ENCODE measurements around the gene NTSR2.

NTSR2 gene

DNA sequence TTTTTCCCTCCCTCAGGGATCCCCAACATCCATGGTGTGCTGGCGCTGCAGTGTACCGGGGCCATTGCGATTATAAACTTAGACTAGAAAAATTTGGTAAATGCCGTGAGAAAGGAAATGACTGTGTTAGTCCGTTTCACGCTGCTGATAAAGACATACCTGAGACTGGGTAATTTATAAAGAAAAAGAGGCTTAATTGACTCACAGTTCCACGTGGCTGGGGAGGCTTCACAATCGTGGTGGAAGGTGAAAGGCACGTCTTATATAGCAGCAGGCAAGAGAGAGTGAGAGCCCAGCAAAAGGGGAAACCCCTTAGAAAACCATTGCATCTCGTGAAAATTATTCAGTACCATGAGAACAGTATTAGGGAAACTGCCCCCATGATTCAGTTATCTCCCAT lies 44.3 kb downstream of the NTSR2 start:
- no peak for DNase-seq

DNA sequence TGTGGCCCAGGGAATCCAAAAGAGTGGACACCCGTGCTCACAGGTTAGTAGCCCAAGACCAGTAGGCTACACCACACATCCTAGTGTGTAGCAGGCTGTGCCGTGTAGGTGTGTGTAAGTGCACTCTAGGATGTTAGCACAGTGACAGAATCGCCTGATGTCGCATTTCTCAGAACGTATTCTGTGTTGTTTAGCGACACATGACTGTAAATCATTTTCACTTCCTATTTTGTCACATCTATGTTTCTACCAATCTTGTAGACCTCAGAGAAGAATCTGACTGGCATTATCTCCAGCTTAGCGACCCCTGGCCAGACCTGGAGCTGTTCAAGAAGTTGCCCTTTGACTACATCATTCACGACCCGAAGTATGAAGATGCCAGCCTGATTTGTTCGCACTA lies 45.1 kb downstream of the NTSR2 start:
- no peak for DNase-seq

DNA sequence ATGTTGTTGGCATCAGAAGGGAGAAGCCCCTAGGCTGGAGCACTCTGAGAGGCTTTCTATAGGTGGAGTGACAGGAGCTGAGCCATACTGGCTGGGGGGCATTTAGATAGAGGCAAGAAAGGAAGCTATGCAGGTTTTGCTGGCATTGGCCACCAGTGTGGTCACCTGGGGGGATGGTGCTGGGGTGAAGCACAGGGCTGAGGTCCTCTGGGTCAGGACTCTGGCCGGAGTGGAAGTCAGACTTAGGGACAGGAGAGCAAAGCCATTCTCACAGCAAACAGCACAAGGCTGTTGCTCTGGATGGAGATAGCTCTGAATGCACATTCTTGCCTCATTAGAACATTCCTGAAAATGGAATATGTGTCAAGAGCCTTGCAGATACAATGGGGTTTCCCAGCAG lies 47.4 kb downstream of the NTSR2 start:
- DNase-seq = no peak

DNA sequence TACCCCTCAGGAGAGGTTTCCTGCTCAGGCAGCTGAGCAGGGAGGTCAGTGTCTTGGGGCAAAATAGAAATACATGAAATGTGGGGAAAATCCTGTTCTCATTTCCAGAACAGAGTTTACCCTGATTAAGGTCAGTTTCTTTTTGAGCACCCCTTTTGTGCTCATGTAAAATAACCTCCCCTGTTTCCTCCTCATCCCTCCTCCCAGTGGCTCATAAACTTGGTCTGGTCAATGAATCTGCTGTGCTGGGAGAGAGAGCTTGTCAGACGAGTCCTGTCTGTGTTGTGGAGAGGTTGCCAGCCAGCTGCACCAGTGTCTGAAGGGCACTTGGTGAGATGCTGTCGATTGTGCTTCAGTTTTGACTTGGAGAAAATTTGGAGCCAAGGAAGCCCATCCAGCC lies 48.6 kb downstream of the NTSR2 start:
- no peak for DNase-seq

DNA sequence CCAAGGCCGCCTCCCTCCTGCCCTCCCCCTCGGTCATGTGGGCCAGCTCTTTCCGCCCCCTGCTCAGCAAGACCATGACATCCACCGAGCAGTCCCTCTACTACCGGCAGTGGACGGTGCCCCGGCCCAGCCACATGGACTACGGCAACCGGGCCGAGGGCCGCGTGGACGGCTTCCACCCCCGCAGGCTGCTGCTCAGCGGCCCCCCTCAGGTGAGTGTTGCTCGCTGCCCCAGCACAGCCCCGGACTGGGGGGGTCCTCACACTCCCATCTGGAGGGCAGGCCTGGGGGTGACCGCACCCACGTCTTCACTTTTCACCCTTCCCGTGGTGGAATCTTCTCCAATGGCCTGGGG lies 51.3 kb downstream of the NTSR2 start:
- no peak for DNase-seq

DNA sequence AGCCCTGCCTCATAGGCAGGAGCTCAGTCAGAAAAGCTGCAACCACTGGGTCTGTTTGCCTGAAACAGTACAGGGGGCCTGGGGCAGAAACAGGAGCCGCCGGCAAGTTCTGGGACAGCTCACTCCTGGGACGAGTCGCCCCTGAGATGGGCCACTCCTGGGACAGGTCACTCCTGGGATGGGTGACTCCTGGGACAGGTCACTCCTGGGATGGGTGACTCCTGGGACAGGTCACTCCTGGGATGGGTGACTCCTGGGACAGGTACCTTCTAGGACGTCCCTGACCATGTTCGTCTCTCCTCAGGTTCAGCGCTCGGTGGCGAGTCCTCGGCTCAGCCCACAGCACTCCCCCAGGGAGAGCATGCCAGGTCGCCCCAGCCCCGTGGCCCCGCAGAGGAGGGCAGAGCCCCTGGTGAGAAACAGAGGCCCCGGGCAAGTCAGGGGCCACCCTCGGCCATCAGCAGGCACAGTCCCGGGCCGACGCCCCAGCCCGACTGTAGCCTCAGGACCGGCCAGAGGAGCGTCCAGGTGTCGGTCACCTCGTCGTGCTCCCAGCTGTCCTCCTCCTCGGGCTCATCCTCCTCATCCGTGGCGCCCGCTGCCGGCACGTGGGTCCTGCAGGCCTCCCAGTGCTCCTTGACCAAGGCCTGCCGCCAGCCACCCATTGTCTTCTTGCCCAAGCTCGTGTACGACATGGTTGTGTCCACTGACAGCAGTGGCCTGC lies 51.8 kb downstream of the NTSR2 start:
- DNase-seq = no peak

DNA sequence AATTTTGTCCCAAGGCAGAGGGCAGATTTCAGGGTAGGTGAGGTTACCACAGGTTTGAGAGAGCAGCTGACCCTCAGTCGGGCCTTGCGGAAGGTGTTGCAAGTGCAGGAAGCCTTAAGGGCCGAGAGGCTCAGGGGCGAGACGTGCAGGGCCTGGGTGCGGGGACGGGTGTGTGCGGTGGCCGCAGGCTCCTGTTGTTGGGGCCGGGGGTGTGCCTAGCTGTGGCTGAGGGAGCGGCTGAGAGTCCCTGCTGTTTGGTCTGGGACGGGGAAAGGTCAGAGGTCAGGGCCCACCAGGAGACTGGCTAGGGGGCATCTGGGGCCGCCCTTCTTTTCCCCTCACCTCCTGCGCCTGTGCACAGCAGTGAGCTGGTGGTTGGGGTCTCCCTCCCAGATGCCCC lies 52.5 kb downstream of the NTSR2 start:
- no peak for DNase-seq

DNA sequence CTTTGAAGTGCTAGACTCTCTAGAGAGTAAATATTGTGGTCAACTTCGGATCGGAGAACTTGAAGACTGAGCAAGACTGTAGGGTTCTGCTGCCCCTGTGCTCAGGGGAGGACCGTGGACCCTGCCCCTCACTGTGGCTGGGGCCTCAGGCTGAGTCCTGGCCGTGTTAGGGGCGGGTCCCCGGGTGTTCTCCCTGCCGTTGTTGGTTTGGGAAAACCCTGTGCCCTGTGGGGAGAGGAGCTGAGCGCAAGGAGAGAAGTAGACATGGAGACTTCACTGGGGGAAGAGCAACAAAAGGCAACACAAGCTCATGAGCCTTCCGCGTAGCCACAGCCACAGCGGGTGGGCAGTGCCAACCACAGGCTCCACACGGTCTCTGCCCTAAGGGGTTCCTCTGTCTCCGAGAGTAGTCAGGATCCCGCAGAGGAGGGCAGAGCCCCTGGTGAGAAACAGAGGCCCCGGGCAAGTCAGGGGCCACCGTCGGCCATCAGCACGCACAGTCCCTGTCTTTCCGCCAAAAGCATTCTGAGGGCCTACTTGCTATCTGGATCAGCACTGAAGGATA lies 53.1 kb downstream of the NTSR2 start:
- no peak for DNase-seq

DNA sequence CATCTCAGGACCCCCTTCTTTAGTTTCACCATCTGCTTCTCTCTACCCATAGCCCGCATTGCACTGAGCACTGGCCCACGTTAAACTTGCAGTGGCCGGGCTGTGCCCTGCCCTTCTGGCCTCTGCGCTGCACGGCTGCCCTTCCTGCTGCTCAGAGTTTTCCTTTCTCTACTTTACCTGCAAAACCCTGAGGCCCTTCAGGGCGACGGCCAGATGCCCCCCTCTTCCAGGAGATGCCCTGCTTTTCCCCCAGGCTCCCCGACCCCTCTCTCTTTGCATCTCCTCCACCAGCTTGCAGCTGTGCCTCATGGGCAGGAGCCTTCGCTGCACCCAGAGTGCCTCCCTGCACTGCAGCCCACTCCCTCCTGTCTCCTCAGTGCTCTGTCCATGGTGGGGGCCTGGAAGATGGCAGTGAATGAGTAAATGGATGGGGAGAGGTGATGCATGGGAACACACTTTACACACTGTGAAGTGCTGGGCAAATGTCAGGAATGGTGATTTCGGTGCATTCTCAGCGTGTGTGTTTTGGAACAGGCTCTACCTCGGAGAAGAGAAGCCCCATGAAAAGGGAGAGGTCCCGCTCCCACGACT lies 53.8 kb downstream of the NTSR2 start:
- DNase-seq = no peak

DNA sequence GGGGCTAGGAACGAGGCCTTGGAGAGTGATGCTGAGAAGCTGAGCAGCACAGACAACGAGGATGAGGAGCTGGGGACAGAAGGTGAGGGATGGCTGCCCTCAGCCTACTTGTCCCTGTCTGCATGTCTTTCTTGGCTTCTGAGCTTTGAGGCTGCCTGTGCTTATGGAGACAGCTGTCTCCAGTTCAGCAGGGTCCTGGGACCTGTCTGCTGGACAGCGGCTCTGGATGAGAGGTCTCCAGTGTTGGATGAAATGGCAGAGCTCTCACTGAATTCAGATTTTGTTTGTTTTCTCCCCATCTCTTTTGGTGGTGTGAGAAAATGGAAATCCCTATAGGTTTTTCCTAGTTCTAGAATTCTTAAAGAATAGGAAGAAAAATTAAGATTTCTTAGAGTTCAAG lies 54.8 kb downstream of the NTSR2 start:
- no peak for DNase-seq

DNA sequence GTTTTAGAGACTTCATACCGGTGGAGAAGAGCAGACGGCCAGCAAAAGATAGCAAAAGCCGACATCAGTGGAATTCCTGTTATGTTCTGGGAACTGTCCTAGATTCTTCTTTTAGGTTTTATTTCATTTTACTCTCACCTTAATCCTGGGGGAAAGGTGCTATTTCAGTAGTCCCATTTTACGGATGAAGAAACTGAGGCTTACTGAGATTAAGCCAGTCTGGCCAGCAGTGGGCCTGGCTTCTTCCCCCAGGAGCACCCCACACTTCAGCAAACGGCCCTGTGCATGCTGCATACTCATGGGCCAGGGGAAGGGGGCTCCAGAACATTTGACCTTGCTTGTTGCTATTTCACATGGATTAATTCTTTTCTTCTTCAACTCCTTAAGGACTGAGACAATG lies 56.7 kb downstream of the NTSR2 start:
- no peak for DNase-seq

DNA sequence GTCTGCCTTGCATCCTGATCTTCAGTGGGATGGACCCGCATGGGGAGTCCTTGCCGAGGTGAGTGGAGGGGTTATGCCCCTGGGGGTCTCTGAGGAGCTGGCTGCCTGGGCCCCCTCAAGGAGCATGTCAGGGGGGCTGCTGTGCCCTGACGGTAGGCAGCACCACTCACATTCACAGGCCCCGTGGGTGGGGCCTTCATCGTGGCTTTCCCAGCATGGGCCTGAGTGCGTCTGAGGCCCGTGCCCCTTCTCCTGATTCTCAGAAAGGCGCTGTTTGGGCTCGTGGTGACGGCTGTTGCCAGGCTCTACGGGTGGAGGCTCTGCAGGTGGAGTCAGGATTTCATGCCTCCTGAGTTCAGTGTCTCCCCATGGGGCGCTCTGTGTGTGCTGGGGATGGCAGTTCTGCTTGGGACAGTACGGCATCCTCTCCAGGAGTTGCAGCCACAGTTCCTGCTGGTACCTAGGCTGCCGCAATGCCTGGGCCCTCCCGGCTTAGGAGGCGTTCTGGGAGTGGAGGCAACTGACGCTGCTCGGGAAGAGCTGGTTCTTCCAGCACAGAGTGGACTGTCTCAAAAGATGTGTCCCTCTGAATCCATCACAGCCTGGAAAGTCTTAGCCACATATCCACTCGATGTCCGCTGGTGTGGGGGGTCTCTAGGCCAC lies 57.3 kb downstream of the NTSR2 start:
- DNase-seq = no peak

DNA sequence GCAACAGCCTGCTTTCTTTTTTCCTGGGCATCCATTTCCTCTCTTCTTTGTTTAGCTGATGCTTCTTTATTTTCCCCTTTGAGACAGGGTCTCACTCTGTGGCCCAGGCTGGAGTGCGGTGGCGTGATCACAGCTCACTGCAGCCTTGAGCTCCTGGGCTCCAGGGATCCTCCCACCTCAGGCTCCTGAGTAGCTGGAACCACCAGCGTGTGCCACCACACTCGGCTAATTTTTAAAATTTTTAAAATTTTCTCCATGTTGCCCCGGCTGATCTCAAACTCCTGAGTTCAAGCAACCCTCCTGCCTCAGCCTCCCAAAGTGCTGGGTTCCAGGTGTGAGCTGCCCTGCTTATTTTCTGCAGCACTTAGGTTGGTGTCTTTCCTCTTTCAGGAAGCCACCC lies 58.7 kb downstream of the NTSR2 start:
- no peak for DNase-seq

DNA sequence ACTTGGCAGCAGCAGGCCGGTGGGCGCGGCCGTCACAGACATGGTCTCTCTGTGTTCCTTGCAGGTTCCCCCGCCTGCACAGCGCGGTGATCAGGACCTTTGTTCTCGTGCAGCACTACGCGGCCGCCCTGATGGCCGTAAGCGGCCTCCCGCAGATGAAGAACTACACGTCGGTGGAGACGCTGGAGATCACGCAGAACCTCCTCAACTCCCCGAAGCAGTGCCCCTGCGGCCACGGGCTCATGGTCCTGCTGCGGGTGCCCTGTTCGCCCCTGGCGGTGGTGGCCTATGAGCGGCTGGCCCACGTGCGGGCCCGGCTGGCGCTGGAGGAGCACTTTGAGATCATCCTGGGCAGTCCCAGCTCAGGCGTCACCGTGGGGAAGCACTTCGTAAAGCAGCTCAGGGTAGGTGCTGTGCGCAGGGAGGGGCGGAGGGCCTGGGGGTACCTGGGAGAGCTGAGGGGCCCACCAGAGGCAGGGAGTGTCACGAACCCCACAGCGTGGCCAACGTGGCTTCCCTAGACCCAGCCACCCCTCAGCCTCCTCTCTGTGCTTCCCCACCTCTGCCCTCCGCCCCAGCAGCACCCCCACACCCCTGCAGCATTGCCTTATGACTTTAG lies 59.3 kb downstream of the NTSR2 start:
- no peak for DNase-seq

All from T-helper 9 cell (primary cell).